ENCODE data around the gene NFASC.
A peak's percentile ranks its signal among the peaks of the same experiment; 100 is the strongest.

The NFASC gene

DNA sequence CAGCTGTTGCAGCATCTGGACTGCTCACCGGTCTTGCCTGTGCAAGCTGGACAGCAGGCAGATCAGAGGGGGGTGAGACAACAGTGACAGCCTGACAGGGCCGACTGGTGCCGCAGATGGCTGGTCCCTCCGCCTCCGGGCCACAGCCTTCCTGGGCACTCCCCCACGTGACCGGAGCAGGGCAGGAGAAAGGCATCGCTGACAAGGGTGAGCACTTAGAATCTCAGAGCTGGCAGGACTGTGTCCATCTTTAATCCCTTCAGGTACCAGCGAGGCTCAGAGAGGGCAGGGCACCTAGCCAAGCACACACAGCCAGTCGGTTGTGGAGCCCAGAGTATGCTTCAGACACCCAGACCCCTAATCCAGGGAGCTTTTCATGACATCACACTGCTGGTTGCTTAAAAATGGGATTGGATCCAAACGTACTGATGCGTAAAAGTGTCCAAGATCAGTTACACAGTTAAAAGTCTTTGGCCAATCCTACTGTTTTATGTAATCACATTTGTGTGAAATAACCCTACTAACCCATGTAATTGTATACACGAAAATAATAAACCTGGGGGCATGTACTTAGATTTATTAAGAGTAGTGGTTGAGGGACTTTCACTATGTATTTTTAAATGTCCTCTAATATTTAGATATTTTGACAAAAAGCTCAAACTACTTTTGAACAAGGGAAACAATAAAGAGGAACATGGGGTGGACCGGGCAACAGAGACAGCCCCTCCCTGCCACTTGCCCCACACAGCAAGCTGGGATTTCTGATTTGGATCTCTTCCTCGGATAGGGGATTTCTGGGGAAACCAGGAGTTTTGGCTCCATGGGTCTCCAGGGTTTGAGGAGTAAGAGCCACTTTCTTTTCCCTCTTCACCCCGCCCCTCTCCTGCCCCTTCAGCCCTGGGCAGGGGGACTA, 171.6 kb downstream of the NFASC start:
- DNase-seq (ENCODE audit: low spot score): no peak

DNA sequence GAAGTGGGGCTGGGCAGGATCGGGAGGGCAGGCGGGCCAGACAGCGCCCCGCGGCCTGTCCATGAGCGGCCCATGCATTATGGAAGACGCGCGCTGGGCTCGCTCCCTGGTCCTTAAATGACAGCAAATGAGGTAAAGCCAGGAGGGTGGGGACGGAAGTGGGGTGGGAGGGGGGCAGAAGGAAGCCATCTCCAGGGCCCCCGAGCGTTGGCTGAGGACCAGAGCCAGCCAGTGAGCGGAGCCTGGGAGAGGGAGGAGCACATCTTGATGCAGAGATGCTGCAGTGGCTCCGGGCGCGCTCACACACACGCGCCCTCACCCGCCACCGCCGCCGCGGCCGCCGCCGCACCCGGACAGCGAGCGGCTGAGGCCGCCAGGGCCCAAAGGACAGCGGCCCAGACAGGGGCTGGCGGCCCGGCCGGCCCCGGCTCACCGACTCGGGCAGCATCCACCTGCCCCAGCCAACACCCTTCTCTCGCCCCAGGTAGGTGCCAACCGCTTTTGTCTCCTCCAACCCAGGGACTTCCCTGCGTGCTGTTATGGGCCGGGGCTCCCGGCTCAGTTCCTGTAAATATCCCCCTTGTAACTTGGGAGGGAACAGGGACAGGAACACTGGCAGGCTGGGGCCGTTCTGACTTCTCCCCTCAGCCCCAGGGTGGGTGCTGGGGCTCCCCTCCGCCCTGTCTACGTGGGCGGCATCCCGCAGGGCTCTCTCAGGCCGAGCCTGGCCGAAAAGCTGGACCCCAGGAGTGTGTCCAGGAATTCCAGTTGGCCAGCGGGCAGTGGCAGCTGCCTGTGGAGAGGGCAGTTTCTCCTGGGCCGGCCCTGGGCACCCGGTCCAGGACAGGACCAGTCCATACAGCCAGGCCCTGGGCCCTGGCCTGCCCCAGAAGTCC, 172.5 kb downstream of the NFASC start, which contains the start of gene CNTN2:
CNTN2 (plus strand) TSS at position 302 of the 896 bp plus-strand sequence. CDS start 9,974 bp downstream, outside the sequence.
- DNase-seq (ENCODE audit: low spot score): no peak

DNA sequence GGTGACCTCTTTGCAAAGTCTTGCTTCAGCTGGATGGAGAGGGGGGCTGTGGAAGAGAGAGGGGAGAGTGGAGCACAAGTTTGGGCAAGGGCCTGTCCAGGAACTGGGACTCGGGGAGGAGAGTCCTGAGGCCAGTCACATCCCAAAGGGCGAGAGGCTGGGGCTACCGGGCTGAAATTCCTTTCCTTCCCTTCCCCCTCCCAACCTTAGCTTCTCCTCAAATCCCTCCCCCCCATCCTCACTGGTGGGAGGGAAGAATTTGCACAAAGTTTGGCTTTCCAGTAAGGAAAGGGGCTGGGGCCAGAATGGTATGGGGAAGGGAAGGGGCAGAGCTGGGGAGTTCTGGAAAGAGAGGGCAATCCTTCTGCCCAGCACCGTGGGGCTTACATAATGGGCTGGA, 173.2 kb downstream of the NFASC start:
- DNase-seq (ENCODE audit: low spot score): no peak

- no peak for DNase-seq (ENCODE audit: low spot score)
Measured at GRCh38 chr1:205044741-205045140, 174.1 kb downstream of the NFASC start.

DNA sequence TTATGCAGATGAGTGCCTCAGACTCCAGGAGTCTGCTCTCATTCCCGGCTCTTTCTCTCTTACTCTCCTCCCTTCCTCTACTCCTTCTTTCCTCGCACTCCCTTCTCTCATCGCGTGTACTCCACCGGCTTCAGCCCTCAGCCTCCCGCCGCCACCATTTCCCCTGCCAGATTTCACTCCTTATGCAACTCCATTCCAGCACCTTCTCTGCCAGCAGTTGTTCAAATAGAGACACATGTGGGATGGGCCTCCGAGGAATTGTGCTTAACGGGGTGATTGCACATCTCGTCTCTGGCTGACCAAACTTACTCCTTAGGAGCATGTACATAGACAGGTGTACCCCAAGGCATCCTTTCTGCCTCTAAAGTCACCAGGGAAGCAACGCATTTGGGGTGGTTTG, 174.5 kb downstream of the NFASC start:
- no peak for DNase-seq (ENCODE audit: low spot score)

DNA sequence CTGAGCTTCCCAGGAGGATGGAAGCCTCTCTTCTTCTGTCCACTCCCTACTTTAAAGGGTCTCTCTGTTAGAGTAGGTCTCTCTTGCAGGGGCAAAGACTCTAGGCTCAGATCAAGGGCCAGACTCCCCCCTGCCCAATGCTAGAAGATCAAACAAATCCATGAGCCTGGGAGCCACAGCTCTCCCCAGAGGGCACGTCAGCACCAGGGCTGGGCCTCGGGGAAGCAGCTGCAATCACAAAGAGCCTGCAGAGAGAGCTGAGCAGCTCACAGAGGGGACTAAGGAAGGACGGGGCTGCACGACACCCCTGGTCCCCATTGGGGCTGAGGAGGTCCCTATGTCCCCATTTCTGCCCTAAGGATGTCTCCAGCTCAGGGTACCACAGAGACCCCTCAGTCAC, 176.2 kb downstream of the NFASC start:
- DNase-seq (ENCODE audit: low spot score): no peak

- no peak for DNase-seq (ENCODE audit: low spot score)
Measured at GRCh38 chr1:205047764-205048231, 177.1 kb downstream of the NFASC start.

GRCh38 chr1:205048382-205048781, 177.7 kb downstream of the NFASC start:
- no peak for DNase-seq (ENCODE audit: low spot score)

DNA sequence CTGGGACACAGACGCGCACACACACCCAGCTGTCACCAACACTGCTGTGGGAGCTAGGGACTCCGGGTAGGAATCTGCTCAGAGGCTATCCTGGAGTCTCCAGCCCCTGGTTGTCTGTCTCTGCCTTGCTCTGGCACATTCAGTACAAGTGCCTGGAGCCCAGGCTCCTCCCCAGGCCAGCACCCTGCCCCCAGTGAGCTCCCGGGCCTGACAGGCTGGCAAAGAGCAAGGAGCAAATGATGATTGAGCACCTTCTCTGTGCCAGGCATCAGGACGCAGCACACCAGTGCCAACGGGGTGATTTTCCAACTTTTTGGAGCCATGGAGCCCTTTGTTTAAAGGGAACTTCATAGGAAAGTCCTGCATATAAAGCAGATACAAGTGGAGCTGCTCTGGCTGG, 178.8 kb downstream of the NFASC start:
- no peak for DNase-seq (ENCODE audit: low spot score)

DNA sequence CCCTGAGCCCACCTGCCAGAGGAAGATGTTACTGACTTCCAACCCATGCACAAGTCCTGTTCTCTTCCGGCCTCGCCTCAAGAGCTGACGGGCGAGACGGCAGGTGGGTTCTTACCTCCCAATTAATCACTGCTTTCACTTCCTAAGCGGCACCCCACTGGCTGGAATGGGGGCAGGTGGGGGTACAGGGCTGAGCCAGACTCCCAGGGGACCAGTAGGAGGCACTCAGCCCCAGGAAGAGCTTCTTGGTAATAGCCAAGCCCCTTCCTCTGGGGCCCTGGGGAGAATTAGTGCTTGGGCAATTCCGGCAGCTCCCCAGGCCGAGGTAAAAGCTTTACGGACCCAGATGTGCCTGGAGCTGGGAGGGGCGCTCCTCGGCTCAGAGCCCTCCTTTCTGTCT, 182.0 kb downstream of the NFASC start:
- no peak for DNase-seq (ENCODE audit: low spot score)

DNA sequence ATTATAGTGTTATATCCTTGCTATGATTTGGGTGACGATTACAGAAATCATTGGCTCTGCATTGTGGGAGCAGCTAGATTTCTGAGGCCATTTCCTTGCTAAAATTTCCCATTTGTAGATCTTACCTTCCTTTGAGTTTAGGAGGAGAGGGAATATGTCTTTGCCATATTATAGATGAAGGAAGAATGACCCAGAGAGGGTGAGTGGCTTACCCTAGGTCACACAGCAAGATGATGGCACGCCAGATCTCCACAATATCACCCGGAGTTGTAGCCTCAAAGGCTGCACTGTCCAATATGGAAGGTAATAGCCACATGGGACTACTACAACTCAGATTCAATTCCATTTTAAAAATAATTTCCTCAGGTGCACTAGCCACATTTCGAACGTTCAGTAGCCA, 182.6 kb downstream of the NFASC start:
- DNase-seq (ENCODE audit: low spot score): no peak

GRCh38 chr1:205054013-205054412, 183.4 kb downstream of the NFASC start:
- no peak for DNase-seq (ENCODE audit: low spot score)

DNA sequence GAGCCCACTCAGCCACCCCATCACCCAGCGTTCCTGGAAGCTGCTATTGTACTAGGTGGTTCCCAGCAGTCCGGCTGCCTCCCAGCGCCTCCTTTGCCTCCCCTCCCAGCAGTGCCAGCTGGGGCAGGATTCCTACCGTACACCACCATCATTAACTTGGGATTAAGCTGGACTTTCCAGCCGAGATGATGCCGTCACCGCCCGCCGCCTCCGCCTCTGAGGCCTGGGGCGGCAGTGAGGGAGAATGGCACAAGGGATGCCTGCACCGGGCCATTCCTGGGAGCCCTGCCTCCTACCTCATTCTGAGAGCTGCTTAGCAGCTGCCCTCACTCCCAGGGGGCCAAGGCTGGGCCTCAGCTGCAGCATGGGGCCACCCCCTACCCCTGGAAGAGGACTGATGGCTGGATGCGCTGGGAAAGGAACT, 185.5 kb downstream of the NFASC start:
- no peak for DNase-seq (ENCODE audit: low spot score)

DNA sequence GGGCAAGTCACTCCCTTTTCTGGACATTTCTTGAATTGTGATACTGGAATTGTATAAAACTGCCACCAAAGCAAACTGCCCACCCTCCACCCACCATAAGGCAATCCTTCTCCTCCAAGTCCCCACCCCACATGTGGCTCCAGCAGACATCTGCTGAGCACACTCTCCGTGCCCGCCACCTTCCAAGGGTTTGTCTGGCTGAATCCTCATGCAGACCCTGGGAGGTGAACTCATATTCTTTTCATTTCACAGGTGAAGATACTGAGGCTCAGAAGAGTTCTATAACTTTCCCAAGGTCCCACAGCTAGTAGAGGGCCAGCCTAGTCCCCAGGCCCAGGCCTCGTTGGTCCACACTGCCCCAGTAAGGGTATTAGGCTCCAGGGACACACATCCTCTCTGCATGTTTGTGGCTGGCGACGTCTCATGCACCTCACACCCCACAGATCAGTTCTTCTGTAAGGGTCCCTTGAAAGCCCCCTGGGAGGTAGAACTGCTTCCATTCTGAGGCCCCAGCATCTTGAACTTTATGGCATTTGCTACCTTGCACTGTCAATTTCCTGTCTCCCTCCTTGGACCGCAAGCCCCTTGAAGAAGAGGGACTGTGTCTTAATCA, 186.4 kb downstream of the NFASC start:
- no peak for DNase-seq (ENCODE audit: low spot score)

GRCh38 chr1:205057808-205058575, 187.3 kb downstream of the NFASC start:
- DNase-seq (ENCODE audit: low spot score): no peak

DNA sequence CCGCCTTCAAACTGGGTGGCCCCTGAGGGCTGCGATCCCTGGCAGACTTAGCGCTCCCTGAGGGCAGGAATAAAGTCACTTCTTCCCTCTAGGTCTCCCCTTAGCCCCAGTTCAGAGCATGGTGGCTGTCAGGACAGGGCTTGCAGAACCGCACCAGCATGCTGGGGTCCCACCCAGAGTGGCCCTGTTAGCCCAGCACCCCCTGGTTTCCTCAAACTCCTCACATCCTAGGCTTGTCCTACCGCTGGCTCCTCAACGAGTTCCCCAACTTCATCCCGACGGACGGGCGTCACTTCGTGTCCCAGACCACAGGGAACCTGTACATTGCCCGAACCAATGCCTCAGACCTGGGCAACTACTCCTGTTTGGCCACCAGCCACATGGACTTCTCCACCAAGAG, 188.2 kb downstream of the NFASC start:
- DNase-seq (ENCODE audit: low spot score): no peak

DNA sequence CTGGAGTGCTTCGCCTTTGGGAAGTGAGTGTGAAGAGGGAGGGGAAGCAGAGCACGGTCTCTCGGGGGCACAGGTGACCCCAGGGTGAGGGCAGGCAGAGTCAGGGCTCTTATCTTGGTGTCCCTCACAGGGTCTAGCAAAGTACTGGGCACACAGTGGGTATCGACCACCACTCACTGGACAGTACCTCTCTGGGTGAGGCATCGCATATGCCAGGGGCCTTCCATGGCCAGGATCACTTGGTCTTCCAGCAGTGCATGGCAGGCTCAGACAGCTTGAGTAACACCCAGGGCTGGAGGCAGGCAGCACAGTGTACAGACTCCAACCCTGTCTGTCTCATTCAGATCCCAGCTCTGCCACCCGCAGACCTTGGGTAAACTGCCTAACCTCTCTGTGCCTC, 189.0 kb downstream of the NFASC start:
- no peak for DNase-seq (ENCODE audit: low spot score)

- DNase-seq (ENCODE audit: low spot score): no peak
Measured at GRCh38 chr1:205060746-205061145, 190.1 kb downstream of the NFASC start.

- DNase-seq (ENCODE audit: low spot score): no peak
Measured at GRCh38 chr1:205061227-205061626, 190.6 kb downstream of the NFASC start.

GRCh38 chr1:205061665-205062069, 191.0 kb downstream of the NFASC start:
- peak; percentile 76 for DNase-seq (ENCODE audit: low spot score)

GRCh38 chr1:205062319-205062718, 191.7 kb downstream of the NFASC start:
- DNase-seq (ENCODE audit: low spot score): no peak

DNA sequence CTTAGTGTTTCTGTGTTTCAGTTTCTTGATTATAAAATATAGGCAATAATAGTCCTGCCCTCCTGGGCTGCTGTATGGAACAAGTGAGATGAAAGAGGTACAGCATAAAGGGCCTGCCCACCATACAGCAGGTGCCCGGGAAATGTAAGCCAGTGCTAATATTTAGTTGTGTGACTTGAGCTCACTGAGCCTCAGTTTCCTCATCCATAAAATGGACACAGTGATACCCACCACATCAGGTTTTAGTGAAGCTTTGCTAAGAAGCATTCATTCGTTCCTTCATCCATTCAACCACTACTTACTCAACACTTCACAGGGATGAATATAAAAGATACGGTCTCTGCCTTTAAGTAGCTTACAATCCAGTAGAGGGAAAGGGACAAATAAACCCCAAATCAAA, 192.2 kb downstream of the NFASC start:
- no peak for DNase-seq (ENCODE audit: low spot score)
